PFSK-1 (cell line): Measurements from ENCODE around the gene AVP.

Experiments
- POLR2AphosphoS5 ChIP-seq: IDR thresholded peaks from 2 replicates; pipeline ENCODE4 v1.6.1; 2012; ENCODE audit warnings: low read depth, mild to moderate bottlenecking, control low read depth, low read length, moderate library complexity
- SIN3A ChIP-seq: IDR thresholded peaks from 2 replicates; pipeline ENCODE4 v1.6.1; 2012; ENCODE audit warnings: mild to moderate bottlenecking, low read length, moderate library complexity, borderline replicate concordance; ENCODE audit not compliant: insufficient read depth

- TF ChIP-seq SIN3A (no peak), POLR2AphosphoS5 (no peak)
Measured at GRCh38 chr20:3121955-3122610, 37.6 kb upstream of the AVP start.
